Mucosa of rectum (tissue), 2 donors: ENCODE results near the gene CADPS2.

ENCODE experiments used
- H3K27ac ChIP-seq, 2 donors: one replicate each; pipeline ENCODE4 v1.7.0; 2013; ENCODE audit warnings: inconsistent platforms in 2 of 2, low read depth in 2 of 2, low read length in 2 of 2
- H3K27me3 ChIP-seq, 2 donors: one replicate each; pipeline ENCODE4 v1.7.0; 2013; ENCODE audit warnings: low read length in 2 of 2; ENCODE audit not compliant: control insufficient read depth in 2 of 2, insufficient read depth in 2 of 2
- H3K36me3 ChIP-seq, 2 donors: one replicate each; pipeline ENCODE4 v1.7.0; 2013; ENCODE audit warnings: low read length in 2 of 2; ENCODE audit not compliant: control insufficient read depth in 2 of 2, insufficient read depth in 2 of 2
- H3K4me1 ChIP-seq, 2 donors: one replicate each; pipeline ENCODE4 v1.7.0; 2013; ENCODE audit warnings: low read length in 2 of 2, mild to moderate bottlenecking in 1 of 2; ENCODE audit not compliant: control insufficient read depth in 2 of 2, insufficient read depth in 2 of 2
- H3K4me3 ChIP-seq, 2 donors: one replicate each; pipeline ENCODE4 v1.7.0; 2013; ENCODE audit warnings: low read length in 2 of 2
- H3K9ac ChIP-seq, 2 donors: one replicate each; pipeline ENCODE4 v1.7.0; 2013; ENCODE audit warnings: low read length in 2 of 2, low read depth in 1 of 2, mild to moderate bottlenecking in 1 of 2
- H3K9me3 ChIP-seq, 2 donors: one replicate each; pipeline ENCODE4 v1.7.0; 2013; ENCODE audit warnings: low read length in 2 of 2; ENCODE audit not compliant: control insufficient read depth in 2 of 2
- donor health status: healthy.
- donor health status: Normal muscosa, but diverticular disease.

CADPS2 gene

GRCh38 chr7:122556219-122556618, 330.0 kb downstream of the CADPS2 start:
- H3K9me3 ChIP-seq: no peaks in the 10 kb centered on the region
- H3K36me3 ChIP-seq: no peaks in the 10 kb centered on the region
- no peak overlapping the region for H3K4me3 ChIP-seq
- no peaks in the 10 kb centered on the region for H3K27me3 ChIP-seq
- no peak overlapping the region for H3K9ac ChIP-seq
- H3K4me1 ChIP-seq: no peaks in the 10 kb centered on the region
- no peak overlapping the region for H3K27ac ChIP-seq

- no peaks in the 10 kb centered on the region for H3K27me3 ChIP-seq
- H3K4me3 ChIP-seq: no peak overlapping the region
- H3K36me3 ChIP-seq: no peaks in the 10 kb centered on the region
- H3K9me3 ChIP-seq: no peaks in the 10 kb centered on the region
- no peak overlapping the region for H3K27ac ChIP-seq
- no peak overlapping the region for H3K9ac ChIP-seq
- H3K4me1 ChIP-seq: no peaks in the 10 kb centered on the region
These were observed 332.5 kb downstream of the CADPS2 start for GRCh38 chr7:122553761-122554160.

- Histone ChIP-seq H3K4me3 (no peak overlapping the region), H3K27ac (no peak overlapping the region), H3K36me3 (no peaks in the 10 kb centered on the region), H3K9ac (no peak overlapping the region), H3K4me1 (no peaks in the 10 kb centered on the region), H3K9me3 (no peaks in the 10 kb centered on the region), H3K27me3 (no peaks in the 10 kb centered on the region)
These were observed 333.5 kb downstream of the CADPS2 start for GRCh38 chr7:122552769-122553168.

GRCh38 chr7:122550545-122550944, 335.7 kb downstream of the CADPS2 start:
- H3K36me3 ChIP-seq: no peaks in the 10 kb centered on the region
- no peak overlapping the region for H3K27ac ChIP-seq
- no peak overlapping the region for H3K4me3 ChIP-seq
- no peaks in the 10 kb centered on the region for H3K27me3 ChIP-seq
- H3K9me3 ChIP-seq: no peaks in the 10 kb centered on the region
- no peak overlapping the region for H3K9ac ChIP-seq
- H3K4me1 ChIP-seq: no peaks in the 10 kb centered on the region

GRCh38 chr7:122549578-122549977, 336.7 kb downstream of the CADPS2 start:
- Histone ChIP-seq H3K27ac (no peak overlapping the region), H3K4me1 (no peaks in the 10 kb centered on the region), H3K27me3 (no peaks in the 10 kb centered on the region), H3K4me3 (no peak overlapping the region), H3K36me3 (no peaks in the 10 kb centered on the region), H3K9ac (no peak overlapping the region), H3K9me3 (no peaks in the 10 kb centered on the region)

- no peak overlapping the region for H3K27ac ChIP-seq
- no peaks in the 10 kb centered on the region for H3K4me1 ChIP-seq
- H3K9me3 ChIP-seq: no peaks in the 10 kb centered on the region
- H3K9ac ChIP-seq: no peak overlapping the region
- H3K27me3 ChIP-seq: no peaks in the 10 kb centered on the region
- H3K4me3 ChIP-seq: no peak overlapping the region
- no peaks in the 10 kb centered on the region for H3K36me3 ChIP-seq
These were observed 339.8 kb downstream of the CADPS2 start for GRCh38 chr7:122546496-122546895.

- no peaks in the 10 kb centered on the region for H3K36me3 ChIP-seq
- H3K27ac ChIP-seq: no peak overlapping the region
- H3K9me3 ChIP-seq: no peaks in the 10 kb centered on the region
- no peak overlapping the region for H3K4me3 ChIP-seq
- no peak overlapping the region for H3K9ac ChIP-seq
- no peaks in the 10 kb centered on the region for H3K4me1 ChIP-seq
- no peaks in the 10 kb centered on the region for H3K27me3 ChIP-seq
These were observed 341.8 kb downstream of the CADPS2 start for GRCh38 chr7:122544463-122544862.

- H3K9me3 ChIP-seq: no peaks in the 10 kb centered on the region
- H3K27ac ChIP-seq: no peak overlapping the region
- no peaks in the 10 kb centered on the region for H3K4me1 ChIP-seq
- H3K9ac ChIP-seq: no peak overlapping the region
- no peaks in the 10 kb centered on the region for H3K36me3 ChIP-seq
- H3K27me3 ChIP-seq: no peaks in the 10 kb centered on the region
- H3K4me3 ChIP-seq: no peak overlapping the region
These were observed 342.4 kb downstream of the CADPS2 start for GRCh38 chr7:122543891-122544290.

- Histone ChIP-seq H3K9me3 (no peaks in the 10 kb centered on the region), H3K36me3 (no peaks in the 10 kb centered on the region), H3K9ac (no peak overlapping the region), H3K27me3 (no peaks in the 10 kb centered on the region), H3K4me1 (no peaks in the 10 kb centered on the region), H3K27ac (no peak overlapping the region), H3K4me3 (no peak overlapping the region)
These were observed 343.1 kb downstream of the CADPS2 start for GRCh38 chr7:122543166-122543565.

GRCh38 chr7:122535086-122535485, 351.2 kb downstream of the CADPS2 start:
- Histone ChIP-seq H3K27me3 (no peaks in the 10 kb centered on the region), H3K9me3 (no peaks in the 10 kb centered on the region)

More at GRCh38 chr7:122535086-122535485, 351.2 kb downstream of the CADPS2 start:
- no peak overlapping the region for H3K4me3 ChIP-seq
- no peaks in the 10 kb centered on the region for H3K4me1 ChIP-seq
- no peaks in the 10 kb centered on the region for H3K36me3 ChIP-seq
- no peak overlapping the region for H3K27ac ChIP-seq
- no peak overlapping the region for H3K9ac ChIP-seq
